GM20000 (cell line): Measurements from ENCODE around the gene CIDEA.
A peak's percentile ranks its signal among the peaks of the same experiment; 100 is the strongest.

ENCODE experiments used
- DNase-seq: peaks from one replicate; pipeline ENCODE4 v3.0.0; 2012; ENCODE audit warnings: low spot score
- CTCF ChIP-seq: IDR thresholded peaks from 2 replicates; pipeline ENCODE4 v1.5.1; 2012; ENCODE audit warnings: mild to moderate bottlenecking, control low read depth; ENCODE audit errors: extremely low read depth, missing control alignments

CIDEA gene

GRCh38 chr18:12304351-12305210 lies 50.4 kb downstream of the CIDEA start:
- no peak for DNase-seq

DNA sequence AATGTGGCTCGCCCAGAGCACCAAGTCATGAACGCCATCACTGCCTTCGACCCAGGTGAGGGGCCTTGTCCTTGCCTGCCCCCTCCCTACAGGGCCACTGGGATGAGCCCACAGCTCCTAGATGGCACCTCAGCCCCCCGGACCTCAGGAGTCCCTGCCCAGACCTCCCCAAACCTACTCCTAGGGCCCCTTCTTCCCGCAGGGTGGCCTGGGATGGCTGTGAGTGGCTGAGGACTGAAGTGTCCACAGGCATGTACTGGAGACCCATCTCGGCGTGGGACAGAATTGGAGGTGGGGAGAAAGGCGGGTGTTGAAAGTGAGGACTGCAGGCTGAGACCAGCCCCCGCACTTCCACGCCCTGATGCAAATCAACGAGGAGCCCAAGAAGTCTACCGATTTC lies 51.0 kb downstream of the CIDEA start:
- no peak for TF ChIP-seq CTCF
- DNase-seq = no peak

More at GRCh38 chr18:12304351-12305210, 50.4 kb downstream of the CIDEA start:
- no peak for TF ChIP-seq CTCF

DNA sequence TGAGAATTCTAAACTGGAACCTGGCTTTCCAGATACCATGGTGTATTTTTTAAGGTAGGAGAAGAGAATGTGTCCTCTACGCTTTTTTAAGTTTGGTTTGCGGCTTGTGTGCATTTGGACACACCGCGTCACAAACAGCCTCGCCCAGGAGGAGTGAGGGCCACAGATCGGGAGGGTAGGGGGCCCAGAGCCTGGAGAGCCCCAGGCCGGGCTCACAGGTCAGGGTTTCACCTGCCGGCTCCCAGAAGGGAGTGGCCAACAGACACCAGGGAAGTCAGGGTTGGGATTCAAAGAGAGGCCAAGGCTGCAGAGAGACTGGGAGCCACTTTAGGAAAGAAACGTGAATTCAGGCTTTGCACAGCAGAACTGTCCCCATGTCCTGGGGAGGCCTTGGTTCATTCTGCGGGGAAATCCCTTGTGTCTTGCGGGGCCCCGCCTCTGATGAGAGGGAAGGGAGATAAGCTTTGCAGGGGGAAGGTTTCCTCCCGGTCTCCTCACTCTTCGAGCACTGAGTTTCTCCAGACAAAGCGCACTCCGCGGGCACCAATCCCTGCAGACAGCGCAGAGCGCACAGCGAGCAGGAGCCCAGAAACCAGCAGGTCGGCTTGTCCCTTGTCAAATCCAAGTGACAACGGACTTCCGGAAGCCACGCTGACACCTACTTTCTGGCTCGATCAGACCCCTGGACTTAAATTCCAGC lies 51.9 kb downstream of the CIDEA start:
- TF ChIP-seq CTCF = no peak
- no peak for DNase-seq

DNA sequence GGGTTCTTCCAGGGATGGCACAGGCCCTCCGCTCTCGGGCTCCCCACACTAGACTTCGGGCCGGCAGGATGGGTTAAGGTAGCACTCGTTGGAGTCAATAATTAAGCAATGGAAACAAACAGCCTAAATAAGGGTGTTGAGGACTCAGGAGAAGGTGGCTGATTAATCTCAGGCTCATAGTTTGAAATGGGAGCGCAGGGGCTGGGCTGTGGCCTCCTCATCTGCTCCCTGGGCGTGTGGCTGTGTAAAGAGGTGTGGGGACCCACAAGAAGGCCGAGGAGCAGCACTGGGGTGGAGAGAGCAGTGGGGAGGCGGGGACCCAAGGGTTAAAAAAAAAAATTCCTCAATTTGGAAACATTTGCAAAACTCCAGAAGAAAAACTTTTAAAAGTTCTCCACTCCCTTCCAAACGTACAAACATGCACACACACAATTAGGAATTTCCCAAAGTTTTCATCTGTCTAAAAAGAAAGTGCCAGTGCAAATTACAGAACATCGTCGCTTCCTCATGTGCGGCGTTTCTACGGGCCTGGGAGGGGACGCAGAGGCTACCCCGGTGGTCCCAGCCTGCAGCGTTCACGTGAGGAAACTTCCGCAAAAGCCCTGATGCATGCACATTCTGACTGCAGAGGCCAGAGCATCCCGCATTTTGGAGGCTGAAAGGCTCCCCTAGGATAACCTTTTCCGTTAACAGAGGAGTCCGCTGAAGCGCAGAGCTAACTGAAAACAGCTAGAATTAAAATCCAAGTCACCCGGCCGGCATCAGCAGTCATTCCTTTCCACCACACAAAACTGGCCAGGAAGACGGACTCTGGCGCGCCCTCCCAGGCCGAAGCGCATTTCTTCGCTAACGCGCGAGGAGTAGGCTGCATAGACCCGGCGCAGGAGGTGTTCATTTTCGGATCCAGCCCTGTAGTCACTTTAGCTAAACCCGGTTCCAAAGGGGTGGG lies 52.9 kb downstream of the CIDEA start:
- DNase-seq = no peak
- TF ChIP-seq CTCF = peak; percentile 15

DNA sequence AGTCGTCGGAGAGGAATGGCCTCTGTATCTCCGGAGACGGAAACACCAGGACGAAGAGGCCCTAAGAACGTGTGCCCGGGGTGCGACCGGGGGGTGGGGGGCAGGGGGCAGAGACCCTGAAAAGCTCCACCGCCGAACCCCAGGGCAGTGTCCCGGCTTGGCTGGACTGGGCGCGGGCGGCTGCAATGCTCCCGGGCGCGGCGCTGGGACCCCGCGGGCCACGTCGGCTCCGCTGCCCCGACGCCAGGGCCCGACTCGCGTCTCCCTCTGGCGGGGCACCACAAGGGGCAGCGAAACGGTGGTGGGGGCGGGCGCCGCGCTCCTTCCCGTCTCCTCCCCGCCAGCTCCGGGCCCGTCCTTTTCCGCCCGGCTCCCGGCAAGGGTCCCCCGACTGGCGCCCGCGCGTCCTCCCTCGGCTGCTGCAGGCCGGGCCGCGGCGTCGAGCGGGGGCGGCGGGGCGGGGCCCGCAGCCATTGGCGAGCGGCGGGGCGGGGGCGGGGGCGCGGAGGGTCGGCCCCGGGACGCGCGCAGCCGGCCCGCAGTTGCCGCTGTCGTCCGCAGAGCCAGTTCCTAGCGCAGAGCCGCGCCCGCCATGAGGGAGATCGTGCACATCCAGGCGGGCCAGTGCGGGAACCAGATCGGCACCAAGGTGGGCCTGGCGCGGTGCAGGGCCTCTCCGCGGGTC lies 53.7 kb downstream of the CIDEA start, which contains the start of gene TUBB6:
TSS of gene TUBB6 (plus strand) at position 541 of the 685 bp plus-strand sequence. CDS start at position 593, 52 bp downstream.
- peak; percentile 97 for DNase-seq
- TF ChIP-seq CTCF = no peak

DNA sequence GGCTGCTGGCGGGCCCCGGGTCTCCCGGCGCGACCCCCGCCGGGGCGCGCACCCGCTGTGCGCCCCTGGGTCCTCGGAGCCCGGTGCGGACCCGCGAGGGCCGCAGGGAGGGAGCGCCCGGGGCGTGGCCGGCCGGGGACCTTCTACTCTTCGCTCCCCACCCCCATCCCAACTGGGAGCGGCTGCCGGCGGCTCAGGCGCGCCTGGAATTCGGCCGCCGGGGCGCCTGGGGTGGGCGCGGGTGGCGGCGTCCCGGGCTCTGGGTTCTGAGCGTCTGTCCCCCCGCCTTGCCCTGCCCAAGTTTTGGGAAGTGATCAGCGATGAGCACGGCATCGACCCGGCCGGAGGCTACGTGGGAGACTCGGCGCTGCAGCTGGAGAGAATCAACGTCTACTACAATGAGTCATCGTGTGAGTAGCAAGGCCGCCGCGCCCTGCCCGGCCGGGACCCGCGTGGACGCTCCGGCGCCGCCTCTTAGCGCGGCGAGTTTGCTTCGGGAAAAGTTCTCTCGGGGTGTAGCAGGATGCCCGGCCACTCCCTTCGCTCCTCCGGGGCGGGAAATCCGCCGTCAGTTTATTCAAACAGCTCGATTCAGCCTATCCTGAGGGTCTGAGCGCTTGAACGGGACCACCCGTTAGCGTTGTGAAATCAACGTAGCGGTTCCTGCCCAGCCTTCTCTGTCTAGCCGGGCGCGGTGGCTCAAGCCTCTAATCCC lies 54.4 kb downstream of the CIDEA start:
- TF ChIP-seq CTCF = no peak
- peak; percentile 87 for DNase-seq
